HL-60 (cell line): ENCODE results near the gene BOLL.

ENCODE experiments used
- POLR2AphosphoS5 ChIP-seq: IDR thresholded peaks from 2 replicates; pipeline ENCODE4 v1.6.1; 2012; ENCODE audit warnings: low read depth
- TF ChIP-seq, protein P1 (sequence below): IDR thresholded peaks from one replicate; pipeline ENCODE4 v1.5.1; 2011; ENCODE audit warnings: low read length, control low read depth, inconsistent platforms; ENCODE audit not compliant: insufficient read depth
- TF ChIP-seq, protein P2 (sequence below): IDR thresholded peaks from 2 replicates; pipeline ENCODE4 v1.6.1; 2012; ENCODE audit warnings: low read depth; ENCODE audit not compliant: insufficient replicate concordance

DNA sequence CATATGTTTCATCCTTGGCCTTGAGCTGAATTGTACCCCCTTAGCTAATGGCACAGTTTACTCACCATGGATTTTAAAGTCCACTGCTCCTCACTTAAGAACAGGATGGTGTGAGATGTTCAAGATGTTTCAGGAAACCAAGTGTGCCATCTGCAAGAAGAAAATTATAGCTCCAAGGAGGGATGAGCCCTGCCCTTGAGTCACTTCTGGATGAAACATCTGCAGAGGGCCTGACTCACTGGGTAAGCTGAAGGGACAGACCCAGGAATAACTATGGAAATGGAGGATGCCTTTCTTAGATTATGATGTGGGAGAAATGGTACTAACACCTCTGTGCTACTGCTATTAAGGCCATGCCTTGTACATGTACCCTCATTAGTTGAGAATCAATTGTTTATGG, 73.5 kb downstream of the BOLL start:
- no peak for TF ChIP-seq POLR2AphosphoS5
- TF ChIP-seq, protein P1, sequence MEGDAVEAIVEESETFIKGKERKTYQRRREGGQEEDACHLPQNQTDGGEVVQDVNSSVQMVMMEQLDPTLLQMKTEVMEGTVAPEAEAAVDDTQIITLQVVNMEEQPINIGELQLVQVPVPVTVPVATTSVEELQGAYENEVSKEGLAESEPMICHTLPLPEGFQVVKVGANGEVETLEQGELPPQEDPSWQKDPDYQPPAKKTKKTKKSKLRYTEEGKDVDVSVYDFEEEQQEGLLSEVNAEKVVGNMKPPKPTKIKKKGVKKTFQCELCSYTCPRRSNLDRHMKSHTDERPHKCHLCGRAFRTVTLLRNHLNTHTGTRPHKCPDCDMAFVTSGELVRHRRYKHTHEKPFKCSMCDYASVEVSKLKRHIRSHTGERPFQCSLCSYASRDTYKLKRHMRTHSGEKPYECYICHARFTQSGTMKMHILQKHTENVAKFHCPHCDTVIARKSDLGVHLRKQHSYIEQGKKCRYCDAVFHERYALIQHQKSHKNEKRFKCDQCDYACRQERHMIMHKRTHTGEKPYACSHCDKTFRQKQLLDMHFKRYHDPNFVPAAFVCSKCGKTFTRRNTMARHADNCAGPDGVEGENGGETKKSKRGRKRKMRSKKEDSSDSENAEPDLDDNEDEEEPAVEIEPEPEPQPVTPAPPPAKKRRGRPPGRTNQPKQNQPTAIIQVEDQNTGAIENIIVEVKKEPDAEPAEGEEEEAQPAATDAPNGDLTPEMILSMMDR: no peak
- TF ChIP-seq, protein P2, sequence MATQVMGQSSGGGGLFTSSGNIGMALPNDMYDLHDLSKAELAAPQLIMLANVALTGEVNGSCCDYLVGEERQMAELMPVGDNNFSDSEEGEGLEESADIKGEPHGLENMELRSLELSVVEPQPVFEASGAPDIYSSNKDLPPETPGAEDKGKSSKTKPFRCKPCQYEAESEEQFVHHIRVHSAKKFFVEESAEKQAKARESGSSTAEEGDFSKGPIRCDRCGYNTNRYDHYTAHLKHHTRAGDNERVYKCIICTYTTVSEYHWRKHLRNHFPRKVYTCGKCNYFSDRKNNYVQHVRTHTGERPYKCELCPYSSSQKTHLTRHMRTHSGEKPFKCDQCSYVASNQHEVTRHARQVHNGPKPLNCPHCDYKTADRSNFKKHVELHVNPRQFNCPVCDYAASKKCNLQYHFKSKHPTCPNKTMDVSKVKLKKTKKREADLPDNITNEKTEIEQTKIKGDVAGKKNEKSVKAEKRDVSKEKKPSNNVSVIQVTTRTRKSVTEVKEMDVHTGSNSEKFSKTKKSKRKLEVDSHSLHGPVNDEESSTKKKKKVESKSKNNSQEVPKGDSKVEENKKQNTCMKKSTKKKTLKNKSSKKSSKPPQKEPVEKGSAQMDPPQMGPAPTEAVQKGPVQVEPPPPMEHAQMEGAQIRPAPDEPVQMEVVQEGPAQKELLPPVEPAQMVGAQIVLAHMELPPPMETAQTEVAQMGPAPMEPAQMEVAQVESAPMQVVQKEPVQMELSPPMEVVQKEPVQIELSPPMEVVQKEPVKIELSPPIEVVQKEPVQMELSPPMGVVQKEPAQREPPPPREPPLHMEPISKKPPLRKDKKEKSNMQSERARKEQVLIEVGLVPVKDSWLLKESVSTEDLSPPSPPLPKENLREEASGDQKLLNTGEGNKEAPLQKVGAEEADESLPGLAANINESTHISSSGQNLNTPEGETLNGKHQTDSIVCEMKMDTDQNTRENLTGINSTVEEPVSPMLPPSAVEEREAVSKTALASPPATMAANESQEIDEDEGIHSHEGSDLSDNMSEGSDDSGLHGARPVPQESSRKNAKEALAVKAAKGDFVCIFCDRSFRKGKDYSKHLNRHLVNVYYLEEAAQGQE: no peak
